Testis (tissue), 3 donors: ENCODE measurements around the gene PTX3. TPM values are rescaled to one million over a fixed set of nuclear protein-coding genes. Genes with fewer than 3 reads are reported as not detected.

ENCODE experiments used
- DNase-seq: peaks from one replicate; pipeline ENCODE4 v3.0.0-alpha.2; 2019
- H3K27ac ChIP-seq, 2 donors: fragments of 200-600 bp; sonication (generic); one replicate each; pipeline ENCODE4 v1.5.1; 2019
- H3K27me3 ChIP-seq: fragments of 200-600 bp; sonication (generic); one replicate; pipeline ENCODE4 v1.5.1; 2019
- H3K36me3 ChIP-seq: fragments of 200-600 bp; sonication (generic); one replicate; pipeline ENCODE4 v1.5.1; 2017; ENCODE audit warnings: low read depth; ENCODE audit errors: missing control alignments
- H3K4me1 ChIP-seq: fragments of 200-600 bp; sonication (generic); one replicate; pipeline ENCODE4 v1.5.1; 2019
- H3K4me3 ChIP-seq, 2 donors: fragments of 200-600 bp; sonication (generic); one replicate each; pipeline ENCODE4 v1.5.1; 2017 to 2019
- H3K9me3 ChIP-seq: fragments of 200-600 bp; sonication (generic); one replicate; pipeline ENCODE4 v1.5.1; 2017
- POLR2A ChIP-seq: fragments of 450-650 bp; IDR thresholded peaks from one replicate; pipeline ENCODE4 v1.6.1; 2017; ENCODE audit warnings: antibody characterized with exemption, mild to moderate bottlenecking, moderate library complexity
- WGBS, 2 donors: methylation state at CpG; one replicate each; pipeline ENCODE4 v1.1.5; 2018; 5-methylcytosine and 5-hydroxymethylcytosine counted together
- intact Hi-C: fragments of 100-400 bp; cut with DNase I; formaldehyde crosslinking; loops from one replicate; pipeline ENCODE4 v1.15.1; 2023; ENCODE audit warnings: low total_unique reads
- polyA plus RNA-seq: library from polyadenylated mRNA; stranded (reverse); fragments of 350-450 nt; fragmentation: Illumina TruSeq; extraction: RNeasy Lipid Tissue Mini Kit (QIAGEN cat#74804); gene quantifications from one replicate; pipeline ENCODE4 v1.2.3, GENCODE V29; 2014; ENCODE audit warnings: low read depth, low replicate concordance; ENCODE audit not compliant: insufficient read depth
- total RNA-seq, 2 donors: library from RNA; depleted of rRNA; stranded (reverse); fragments of >200 nt; gene quantifications; one replicate each; pipeline ENCODE4 v1.2.3, GENCODE V29; 2016
- TF ChIP-seq, protein P1 (sequence below), 3 experiments: fragments of 450-650 bp in 2 of 3; fragments of 200-600 bp in 1 of 3; sonication (generic) in 1 of 3; IDR thresholded peaks; one replicate each; pipeline ENCODE4 v1.5.1; 2016 to 2019; ENCODE audit warnings: antibody characterized with exemption in 3 of 3, mild to moderate bottlenecking in 2 of 3, moderate library complexity in 1 of 3

PTX3 gene
- total and polyA plus RNA-seq, 3 donors from 2014 or later, result 0.19 to 0.95 (median 0.24) TPM

DNA sequence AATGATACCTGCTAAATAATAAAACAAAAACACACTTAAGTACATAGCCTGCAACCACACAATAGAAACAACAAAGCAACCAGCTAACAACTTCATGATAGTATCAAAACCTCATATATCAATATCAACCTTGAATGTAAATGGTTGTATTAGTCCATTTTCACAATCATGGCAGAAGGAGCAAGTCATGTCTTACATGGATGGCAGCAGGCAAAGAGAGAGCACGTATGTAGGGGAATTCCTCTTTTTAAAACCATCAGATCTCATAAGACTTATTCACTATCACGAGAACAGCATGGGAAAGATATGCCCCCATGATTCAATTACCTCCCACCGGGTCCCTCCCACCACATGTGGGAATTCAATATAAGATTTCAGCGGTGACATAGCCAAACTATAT, 44.5 kb upstream of the PTX3 start:
- H3K9me3 ChIP-seq, result no peaks in the 10 kb centered on the region
- TF ChIP-seq, protein P1, sequence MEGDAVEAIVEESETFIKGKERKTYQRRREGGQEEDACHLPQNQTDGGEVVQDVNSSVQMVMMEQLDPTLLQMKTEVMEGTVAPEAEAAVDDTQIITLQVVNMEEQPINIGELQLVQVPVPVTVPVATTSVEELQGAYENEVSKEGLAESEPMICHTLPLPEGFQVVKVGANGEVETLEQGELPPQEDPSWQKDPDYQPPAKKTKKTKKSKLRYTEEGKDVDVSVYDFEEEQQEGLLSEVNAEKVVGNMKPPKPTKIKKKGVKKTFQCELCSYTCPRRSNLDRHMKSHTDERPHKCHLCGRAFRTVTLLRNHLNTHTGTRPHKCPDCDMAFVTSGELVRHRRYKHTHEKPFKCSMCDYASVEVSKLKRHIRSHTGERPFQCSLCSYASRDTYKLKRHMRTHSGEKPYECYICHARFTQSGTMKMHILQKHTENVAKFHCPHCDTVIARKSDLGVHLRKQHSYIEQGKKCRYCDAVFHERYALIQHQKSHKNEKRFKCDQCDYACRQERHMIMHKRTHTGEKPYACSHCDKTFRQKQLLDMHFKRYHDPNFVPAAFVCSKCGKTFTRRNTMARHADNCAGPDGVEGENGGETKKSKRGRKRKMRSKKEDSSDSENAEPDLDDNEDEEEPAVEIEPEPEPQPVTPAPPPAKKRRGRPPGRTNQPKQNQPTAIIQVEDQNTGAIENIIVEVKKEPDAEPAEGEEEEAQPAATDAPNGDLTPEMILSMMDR (IDR thresholded peaks at IDR 0.05), result no peak
- TF ChIP-seq POLR2A, result no peak
- no peak overlapping the region for H3K27ac ChIP-seq
- intact Hi-C loops, result no loop called here
- 88 to 96% methylated on average over 4 of the region's 4 CpGs for WGBS, 2 donors
- H3K4me3 ChIP-seq, result no peak overlapping the region
- no peaks in the 10 kb centered on the region for H3K36me3 ChIP-seq
- no peaks in the 10 kb centered on the region for H3K27me3 ChIP-seq
- no peaks in the 10 kb centered on the region for H3K4me1 ChIP-seq
- DNase-seq, result no peak

GRCh38 chr3:157393113-157393512, 43.5 kb upstream of the PTX3 start:
- Histone ChIP-seq H3K4me3 (no peak overlapping the region), H3K4me1 (no peaks in the 10 kb centered on the region), H3K27ac (no peak overlapping the region), H3K27me3 (no peaks in the 10 kb centered on the region), H3K36me3 (no peaks in the 10 kb centered on the region), H3K9me3 (no peaks in the 10 kb centered on the region)
- intact Hi-C loops, result no loop called here
- DNase-seq, result no peak
- TF ChIP-seq POLR2A, result no peak
- TF ChIP-seq, protein P1 (IDR thresholded peaks at IDR 0.05), result no peak

DNA sequence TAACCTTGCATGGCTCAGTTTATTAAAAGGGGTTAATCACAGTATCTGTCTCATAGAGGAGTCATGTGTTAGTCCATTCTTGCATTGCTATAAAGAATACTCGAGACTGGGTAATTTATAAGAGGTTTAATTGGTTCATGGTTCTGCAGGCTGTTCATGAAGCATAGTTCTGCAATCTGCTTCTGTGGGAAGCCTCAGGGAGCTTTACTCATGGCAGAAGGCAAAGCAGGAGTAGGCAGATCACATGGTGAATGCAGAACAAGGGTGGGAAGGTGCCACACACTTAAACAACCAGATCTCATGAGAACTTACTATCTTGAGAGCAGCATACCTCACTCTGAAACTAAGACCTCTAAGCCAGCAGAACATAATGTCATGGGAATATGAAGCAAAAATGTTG, 42.2 kb upstream of the PTX3 start:
- TF ChIP-seq POLR2A, result no peak
- H3K36me3 ChIP-seq, result no peaks in the 10 kb centered on the region
- intact Hi-C loops, result no loop called here
- 86 to 91% methylated on average over 1 of the region's 1 CpG for WGBS, 2 donors
- H3K27me3 ChIP-seq, result no peaks in the 10 kb centered on the region
- no peak for DNase-seq
- H3K4me1 ChIP-seq, result no peaks in the 10 kb centered on the region
- no peak overlapping the region for H3K4me3 ChIP-seq
- H3K9me3 ChIP-seq, result no peaks in the 10 kb centered on the region
- no peak overlapping the region for H3K27ac ChIP-seq

- H3K27me3 ChIP-seq, result no peaks in the 10 kb centered on the region
- intact Hi-C loops, result no loop called here
- WGBS, 2 donors, result 94 to 97% methylated on average over 3 of the region's 3 CpGs
- no peak overlapping the region for H3K4me3 ChIP-seq
- no peaks in the 10 kb centered on the region for H3K9me3 ChIP-seq
- H3K27ac ChIP-seq, result no peak overlapping the region
- no peaks in the 10 kb centered on the region for H3K4me1 ChIP-seq
- TF ChIP-seq, protein P1 (IDR thresholded peaks at IDR 0.05), result no peak
- TF ChIP-seq POLR2A, result no peak
- no peak for DNase-seq
- H3K36me3 ChIP-seq, result no peaks in the 10 kb centered on the region
Observed at GRCh38 chr3:157398598-157398997, 38.1 kb upstream of the PTX3 start.

DNA sequence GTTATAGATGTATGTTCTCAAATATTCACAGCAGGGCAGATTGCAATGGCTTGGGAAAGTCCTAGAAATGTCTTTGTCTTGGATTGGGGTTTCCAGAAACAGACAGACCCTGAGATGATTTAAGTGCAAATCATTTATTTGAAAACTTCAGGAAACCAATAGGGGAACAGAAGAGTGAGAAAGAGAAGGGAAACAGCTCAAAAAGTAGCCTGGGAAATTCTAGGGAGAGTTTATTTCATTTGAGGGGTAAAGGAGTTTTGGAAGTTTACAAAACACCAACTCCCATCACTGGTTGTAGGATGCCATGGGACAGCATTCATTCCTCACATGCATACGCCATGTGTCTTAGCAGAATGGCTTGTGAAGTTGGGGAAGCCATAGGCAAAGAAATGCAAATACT, 32.3 kb upstream of the PTX3 start:
- no peaks in the 10 kb centered on the region for H3K9me3 ChIP-seq
- no peak overlapping the region for H3K4me3 ChIP-seq
- DNase-seq, result no peak
- no peaks in the 10 kb centered on the region for H3K27me3 ChIP-seq
- H3K4me1 ChIP-seq, result no peaks in the 10 kb centered on the region
- 43 to 88% methylated on average over 1 of the region's 1 CpG for WGBS, 2 donors
- TF ChIP-seq, protein P1 (IDR thresholded peaks at IDR 0.05), result no peak
- TF ChIP-seq POLR2A, result no peak
- no peak overlapping the region for H3K27ac ChIP-seq
- H3K36me3 ChIP-seq, result no peaks in the 10 kb centered on the region
- intact Hi-C loops, result no loop called here
